H1 (cell line): ENCODE measurements around the gene TMEM120A. TPM values are rescaled to one million over a fixed set of nuclear protein-coding genes. Genes with fewer than 3 reads are reported as not detected.

Experiments used
- CTCF ChIA-PET: fragments of 300-600 bp; sonication (Branson Sonifier 250); formaldehyde crosslinking; loops from one replicate; lab custom pipeline; 2021; ENCODE audit not compliant: partially characterized antibody; lab: Charles Lee
- POLR2A ChIA-PET: fragments of 300-600 bp; sonication (Branson Sonifier 250); formaldehyde crosslinking; loops from one replicate; lab custom pipeline; 2021; ENCODE audit warnings: inconsistent platforms; ENCODE audit not compliant: partially characterized antibody; lab: Charles Lee
- DNase-seq, 2 experiments: peaks; one replicate each; pipeline versions ENCODE4 v3.0.0 to v3.0.0-alpha.2; 2010 to 2022; ENCODE audit warnings: low spot score in 2 of 2, low read depth in 1 of 2, mixed read lengths in 1 of 2
- FAIRE-seq: peaks from 2 replicates; lab custom pipeline; 2011; peaks lifted over from hg19 to GRCh38; lab: Jason Lieb, UNC
- H2AFZ ChIP-seq: 2 replicates; pipeline ENCODE4 v1.8.1; 2012; ENCODE audit warnings: low read length, inconsistent platforms
- H2AK5ac ChIP-seq: 2 replicates; pipeline ENCODE4 v1.6.1; 2013; ENCODE audit warnings: low read depth, low read length
- H2BK120ac ChIP-seq: replicated peaks from 2 replicates; pipeline ENCODE3; 2013; ENCODE audit warnings: low read depth, low read length, inconsistent platforms
- H2BK12ac ChIP-seq: 2 replicates; pipeline ENCODE4 v1.6.1; 2013; ENCODE audit warnings: low read depth, low read length
- H2BK15ac ChIP-seq: 2 replicates; pipeline ENCODE4 v1.6.1; 2013; ENCODE audit warnings: low read length
- H2BK20ac ChIP-seq: 2 replicates; pipeline ENCODE4 v1.6.1; 2013; ENCODE audit warnings: low read length
- H2BK5ac ChIP-seq: 2 replicates; pipeline ENCODE4 v1.6.1; 2013; ENCODE audit warnings: low read depth, low read length
- H3K14ac ChIP-seq: 2 replicates; pipeline ENCODE4 v1.6.1; 2013; ENCODE audit warnings: inconsistent platforms; ENCODE audit not compliant: insufficient read length
- H3K18ac ChIP-seq: 2 replicates; pipeline ENCODE4 v1.6.1; 2013; ENCODE audit warnings: low read length; ENCODE audit errors: extremely low read depth
- H3K23ac ChIP-seq: 2 replicates; pipeline ENCODE4 v1.6.1; 2013; ENCODE audit warnings: inconsistent platforms; ENCODE audit not compliant: insufficient read length
- H3K23me2 ChIP-seq: 2 replicates; pipeline ENCODE4 v1.6.1; 2013; ENCODE audit warnings: low read depth, low read length
- H3K27ac ChIP-seq: 2 replicates; pipeline ENCODE4 v1.6.1; 2011; ENCODE audit warnings: low read depth, low read length, inconsistent platforms
- H3K27me3 ChIP-seq, 4 experiments: replicated peaks in 1 of 4; 1 replicate in 1 of 4; 2 replicates in 3 of 4; pipeline versions ENCODE4 v1.6.1 to v1.8.1; 2011 to 2013; ENCODE audit warnings: low read length in 3 of 4, mild to moderate bottlenecking in 3 of 4, inconsistent platforms in 2 of 4, mixed read lengths in 2 of 4, moderate library complexity in 1 of 4; ENCODE audit not compliant: control insufficient read depth in 3 of 4, insufficient read depth in 3 of 4; ENCODE audit errors: extremely low read depth in 1 of 4
- H3K36me3 ChIP-seq, 4 experiments: 2 replicates each; pipeline versions ENCODE4 v1.6.1 to v1.8.1; 2011 to 2013; ENCODE audit warnings: mild to moderate bottlenecking in 4 of 4, low read length in 3 of 4, moderate library complexity in 2 of 4, control low read depth in 1 of 4, inconsistent platforms in 1 of 4; ENCODE audit not compliant: insufficient read depth in 4 of 4, control insufficient read depth in 2 of 4
- H3K4ac ChIP-seq: replicated peaks from 2 replicates; pipeline ENCODE3; 2013; ENCODE audit warnings: low read length, low read depth, mixed read lengths, inconsistent platforms; ENCODE audit not compliant: insufficient read length
- H3K4me1 ChIP-seq, 4 experiments: replicated peaks in 1 of 4; 1 replicate in 1 of 4; 2 replicates in 3 of 4; pipeline versions ENCODE4 v1.6.1 to v1.8.1; 2011 to 2013; ENCODE audit warnings: low read length in 3 of 4, inconsistent platforms in 2 of 4, mixed read lengths in 1 of 4; ENCODE audit not compliant: insufficient read depth in 4 of 4, control insufficient read depth in 3 of 4
- H3K4me2 ChIP-seq, 2 experiments: 2 replicates each; pipeline versions ENCODE4 v1.6.1 to v1.8.1; 2011 to 2013; ENCODE audit warnings: low read depth in 2 of 2, low read length in 2 of 2, control low read depth in 1 of 2, inconsistent platforms in 1 of 2, mild to moderate bottlenecking in 1 of 2; ENCODE audit not compliant: insufficient read depth in 1 of 2
- H3K4me3 ChIP-seq, 4 experiments: fragments of 200-600, 300-600 bp in 1 of 4; sonication (generic), shearing (Covaris generic), sonication (Bioruptor Twin) in 1 of 4; 2 replicates each; pipeline versions ENCODE4 v1.5.1 to v1.8.1; 2011 to 2016; ENCODE audit warnings: low read length in 4 of 4, low read depth in 3 of 4, control low read depth in 2 of 4, inconsistent platforms in 2 of 4, mild to moderate bottlenecking in 2 of 4, mixed read lengths in 1 of 4, moderate library complexity in 1 of 4; ENCODE audit not compliant: insufficient read depth in 2 of 4; ENCODE audit errors: extremely low read depth in 1 of 4
- H3K56ac ChIP-seq: replicated peaks from 2 replicates; pipeline ENCODE3; 2013; ENCODE audit warnings: low read depth, mild to moderate bottlenecking, mixed read lengths, low read length, inconsistent platforms; ENCODE audit not compliant: insufficient read length
- H3K79me1 ChIP-seq: 2 replicates; pipeline ENCODE4 v1.6.1; 2013; ENCODE audit warnings: low read depth, low read length, control low read depth
- H3K79me2 ChIP-seq, 2 experiments: 2 replicates each; pipeline versions ENCODE4 v1.6.1 to v1.8.1; 2012 to 2013; ENCODE audit warnings: low read length in 2 of 2, mild to moderate bottlenecking in 2 of 2, inconsistent platforms in 1 of 2; ENCODE audit not compliant: insufficient read depth in 2 of 2, control insufficient read depth in 1 of 2
- H3K9ac ChIP-seq, 4 experiments: replicated peaks in 1 of 4; 1 replicate in 1 of 4; 2 replicates in 3 of 4; pipeline versions ENCODE4 v1.6.1 to v1.8.1; 2011 to 2013; ENCODE audit warnings: low read depth in 3 of 4, low read length in 3 of 4, control low read depth in 2 of 4, mild to moderate bottlenecking in 2 of 4, moderate library complexity in 2 of 4, inconsistent platforms in 1 of 4; ENCODE audit errors: extremely low read depth in 1 of 4
- H3K9me3 ChIP-seq, 2 experiments: 2 replicates each; pipeline versions ENCODE4 v1.6.1 to v1.8.1; 2012 to 2013; ENCODE audit warnings: mild to moderate bottlenecking in 2 of 2, moderate library complexity in 2 of 2, control low read depth in 1 of 2, inconsistent platforms in 1 of 2, low read depth in 1 of 2, low read length in 1 of 2, mixed read lengths in 1 of 2; ENCODE audit not compliant: insufficient read depth in 2 of 2
- H4K20me1 ChIP-seq, 2 experiments: replicated peaks in 1 of 2; 2 replicates each; pipeline versions ENCODE3 to v1.8.1; 2011 to 2013; ENCODE audit warnings: inconsistent platforms in 2 of 2, low read length in 2 of 2, mild to moderate bottlenecking in 1 of 2; ENCODE audit not compliant: insufficient read depth in 2 of 2, control insufficient read depth in 1 of 2
- H4K5ac ChIP-seq: 2 replicates; pipeline ENCODE4 v1.6.1; 2013; ENCODE audit warnings: low read length, low read depth, mixed read lengths, inconsistent platforms; ENCODE audit not compliant: insufficient read length
- H4K8ac ChIP-seq: 2 replicates; pipeline ENCODE4 v1.8.0; 2013; ENCODE audit warnings: mild to moderate bottlenecking, moderate library complexity, low read length, inconsistent platforms; ENCODE audit not compliant: insufficient read depth; ENCODE audit errors: extremely low read depth
- H4K91ac ChIP-seq: replicated peaks from 2 replicates; pipeline ENCODE3; 2013; ENCODE audit warnings: low read length, mixed read lengths, inconsistent platforms; ENCODE audit not compliant: insufficient read length
- BCL11A ChIP-seq, 2 experiments: IDR thresholded peaks; one replicate each; pipeline ENCODE4 v1.6.1; 2011; ENCODE audit warnings: low read depth in 2 of 2, low read length in 2 of 2, mild to moderate bottlenecking in 2 of 2
- CHD1 ChIP-seq: IDR thresholded peaks from 2 replicates; pipeline ENCODE4 v1.6.1; 2012; ENCODE audit warnings: low read depth, low read length, improper control_type of control experiment
- CTBP2 ChIP-seq: IDR thresholded peaks from 2 replicates; pipeline ENCODE4 v1.7.0; 2011; ENCODE audit warnings: borderline replicate concordance, mild to moderate bottlenecking, moderate library complexity, mixed read lengths, low read length; ENCODE audit not compliant: insufficient read depth, insufficient read length
- JUN ChIP-seq: IDR thresholded peaks from 2 replicates; pipeline ENCODE4 v1.6.1; 2011; ENCODE audit warnings: low read depth, mild to moderate bottlenecking, improper control_type of control experiment, low read length
- PHF8 ChIP-seq: fragments of 200-600 bp; sonication (generic); conservative IDR thresholded peaks from 2 replicates; pipeline ENCODE4 v1.7.1; 2012; ENCODE audit warnings: low read depth, mild to moderate bottlenecking, inconsistent platforms, low read length, moderate library complexity
- POU5F1 ChIP-seq: IDR thresholded peaks from 2 replicates; pipeline ENCODE4 v1.6.1; 2011; ENCODE audit warnings: low read depth, mild to moderate bottlenecking, low read length, moderate library complexity
- SIX5 ChIP-seq: IDR thresholded peaks from 2 replicates; pipeline ENCODE4 v1.6.1; 2011; ENCODE audit warnings: mild to moderate bottlenecking, low read depth, low read length
- SRF ChIP-seq: IDR thresholded peaks from 2 replicates; pipeline ENCODE4 v1.6.1; 2011; ENCODE audit warnings: mild to moderate bottlenecking, low read depth, low read length, moderate library complexity
- TAF1 ChIP-seq: IDR thresholded peaks from 2 replicates; pipeline ENCODE4 v1.6.1; 2011; ENCODE audit warnings: mild to moderate bottlenecking, low read depth, low read length
- TCF12 ChIP-seq: IDR thresholded peaks from 2 replicates; pipeline ENCODE4 v1.6.1; 2011; ENCODE audit warnings: low read depth, mild to moderate bottlenecking, low read length
- YY1 ChIP-seq: IDR thresholded peaks from 2 replicates; pipeline ENCODE4 v1.6.1; 2011; ENCODE audit warnings: low read depth, mild to moderate bottlenecking, low read length
- WGBS, 2 experiments: shearing (Covaris generic) in 1 of 2; methylation state at CpG; one replicate each; pipeline versions ENCODE4 v1.1.6 to v1.1.7; 2013 to 2015; ENCODE audit warnings: low lambda C conversion rate in 2 of 2, mixed read lengths in 2 of 2, inconsistent platforms in 1 of 2, low coverage in 1 of 2, missing lambda C conversion rate in 1 of 2; ENCODE audit not compliant: insufficient replicate concordance in 2 of 2, insufficient coverage in 1 of 2, insufficient read length in 1 of 2; ENCODE audit errors: extremely low coverage in 1 of 2, missing lambda C conversion rate in 1 of 2; 5-methylcytosine and 5-hydroxymethylcytosine counted together
- polyA plus RNA-seq, 7 experiments: library from polyadenylated mRNA; depleted of rRNA in 3 of 7; stranded (reverse) in 5 of 7; unstranded in 2 of 7; fragments of >200 nt in 5 of 7; fragments of 200-250 nt in 2 of 7; gene quantifications; 1 replicate in 5 of 7; 2 replicates in 1 of 7; 4 replicates in 1 of 7; pipeline versions ENCODE4 v1.2.1 to v1.2.3, GENCODE V29; 2011 to 2013; ENCODE audit warnings: missing spikeins in 2 of 7, mixed read lengths in 2 of 7
- total RNA-seq: library from RNA; stranded (reverse); fragmentation: NEBNext Ultra II Directional; extraction: Animal tissue kit (Norgen Biotek cat#: 25700); gene quantifications from 2 replicates; pipeline ENCODE4 v1.2.1, GENCODE V29; 2021

The TMEM120A gene
- total and polyA plus RNA-seq, 2 of the 8 experiments (the other 6 are each of a cell fraction or from before 2014, with no cell fraction given), result 15.6 to 49.9 TPM

GRCh38 chr7:75988568-75989499 lies 5.6 kb downstream of the TMEM120A start:
- peak overlapping the region; percentile 41 for H4K5ac ChIP-seq
- H3K27me3 ChIP-seq, result no peaks in the 10 kb centered on the region
- H3K18ac ChIP-seq, result no peak overlapping the region; the same call in 1 of the 2 replicates
- DNase-seq, result peak in 1 of 2 experiments; percentile 53
- no peak overlapping the region for H3K9ac ChIP-seq
- H3K9me3 ChIP-seq, result no peaks in the 10 kb centered on the region
- H3K4ac ChIP-seq, result peak overlapping the region; percentile 78
- WGBS, 2 experiments, result 79% methylated on average over 3 of the region's 31 CpGs; no CpG with 5 or more reads in 1 of the 2 experiments
- no peak overlapping the region for H4K8ac ChIP-seq
- H2AK5ac ChIP-seq, result no peak overlapping the region
- peaks cover 5% of the 10 kb centered on the region; the same call in 1 of the 2 replicates for H3K23me2 ChIP-seq
- H2BK15ac ChIP-seq, result 0 out of 2 replicates have a peak overlapping the region, but pooled peaks have one; percentile 46
- peak overlapping the region; percentile 44; the same call in 1 of the 2 replicates for H2BK5ac ChIP-seq
- FAIRE-seq, result no peak
- no peak overlapping the region for H3K56ac ChIP-seq
- H3K79me1 ChIP-seq, result 0 out of 2 replicates have a peak, but pooled peaks cover 2% of the 10 kb centered on the region
- H4K91ac ChIP-seq, result peak overlapping the region; percentile 36
- H2BK20ac ChIP-seq, result no peak overlapping the region
- H3K79me2 ChIP-seq, result no peaks in the 10 kb centered on the region
- H3K27ac ChIP-seq, result peak overlapping the region; percentile 36; the same call in 1 of the 2 replicates
- ChIA-PET CTCF (interaction anchor here (6.3 kb wide), 1 partner anchor 30 kb away, joined by 41 read pairs; no protein-coding TSS in a partner anchor), POLR2A (interaction anchor here (0.6 to 1.0 kb wide), 2 partner anchors 21 to 34 kb away, joined by 3 to 4 read pairs; no protein-coding TSS in a partner anchor)
- 0 out of 2 replicates have a peak overlapping the region, but pooled peaks have one; percentile 60 for H2BK12ac ChIP-seq
- H2BK120ac ChIP-seq, result no peak overlapping the region
- H3K4me1 ChIP-seq, result peaks cover 0 to 25% (median 14%) of the 10 kb centered on the region in 4 experiments; a peak in 6 of 7 replicates
- no peak overlapping the region for H3K4me3 ChIP-seq
- no peak overlapping the region for H3K14ac ChIP-seq
- H4K20me1 ChIP-seq, result no peaks in the 10 kb centered on the region
- H3K23ac ChIP-seq, result no peak overlapping the region
- H3K36me3 ChIP-seq, result peaks cover 0 to 32% (median 16%) of the 10 kb centered on the region in 4 experiments; a peak in 5 of 8 replicates
- peak overlapping the region; percentile 13 to 18; a peak in 2 of 4 replicates for H3K4me2 ChIP-seq
- H2AFZ ChIP-seq, result no peak overlapping the region
- TF ChIP-seq CTBP2, result no peak
- no peak for TF ChIP-seq SRF
- TF ChIP-seq CHD1, result no peak
- TF ChIP-seq TAF1, result no peak
- TF ChIP-seq POU5F1, result no peak
- no peak for TF ChIP-seq JUN
- no peak for TF ChIP-seq TCF12
- no peak for TF ChIP-seq YY1
- TF ChIP-seq BCL11A (IDR thresholded peaks at IDR 0.05; ENCODE audit: low read depth in 2 of 2, low read length in 2 of 2), result no peak
- no peak for TF ChIP-seq SIX5
- TF ChIP-seq PHF8, result no peak
